ENCODE results near the gene MARK3.
A peak's percentile ranks its signal among the peaks of the same experiment; 100 is the strongest.

MARK3 gene

GRCh38 chr14:103393676-103394626 lies 8.7 kb downstream of the MARK3 start:
- peak in 1 of 58 donors; percentile 16 for DNase-seq

- DNase-seq = no peak
These were observed 10.0 kb downstream of the MARK3 start for GRCh38 chr14:103395244-103395643.

GRCh38 chr14:103396463-103396862 lies 11.2 kb downstream of the MARK3 start:
- no peak for DNase-seq

- DNase-seq = no peak
These were observed 13.4 kb downstream of the MARK3 start for GRCh38 chr14:103398427-103399195.

GRCh38 chr14:103400537-103400936 lies 15.3 kb downstream of the MARK3 start:
- DNase-seq = no peak

- DNase-seq = peak in 1 of 58 donors; percentile 29
These were observed 16.3 kb downstream of the MARK3 start for GRCh38 chr14:103401223-103402214.

- DNase-seq = no peak
These were observed 17.5 kb downstream of the MARK3 start for GRCh38 chr14:103402695-103403094.

- no peak for DNase-seq
These were observed 19.1 kb downstream of the MARK3 start for GRCh38 chr14:103404032-103404918.

- DNase-seq = peak in 1 of 58 donors; percentile 38
These were observed 19.7 kb downstream of the MARK3 start for GRCh38 chr14:103404920-103405319.

GRCh38 chr14:103408491-103409155 lies 23.4 kb downstream of the MARK3 start:
- no peak for DNase-seq

- peak in 21 of 58 donors; percentile 9 to 61 (median 27) for DNase-seq
These were observed 31.7 kb downstream of the MARK3 start for GRCh38 chr14:103416916-103417315.

GRCh38 chr14:103418481-103418818 lies 33.2 kb downstream of the MARK3 start:
- DNase-seq = no peak

GRCh38 chr14:103421556-103421955 lies 36.3 kb downstream of the MARK3 start:
- DNase-seq = no peak

- DNase-seq = no peak
These were observed 37.8 kb downstream of the MARK3 start for GRCh38 chr14:103423050-103423461.

GRCh38 chr14:103427485-103428443 lies 42.5 kb downstream of the MARK3 start:
- DNase-seq = peak in 1 of 58 donors; percentile 61

GRCh38 chr14:103428723-103429556 lies 43.7 kb downstream of the MARK3 start:
- DNase-seq = no peak

- no peak for DNase-seq
These were observed 45.1 kb downstream of the MARK3 start for GRCh38 chr14:103430358-103430757.
